GM18868 (cell line): ENCODE data around the gene ACOT13.
A peak's percentile ranks its signal among the peaks of the same experiment; 100 is the strongest.
"Not testable (repeated sequence)": the region's sequence is repeated elsewhere in the genome, so short reads cannot be mapped to it uniquely, and the experiment has no call there.

Source experiments
- ATAC-seq: cut with Tn5 transposase; IDR thresholded peaks from one replicate; pipeline ENCODE4 v1.9.1; 2021; ENCODE audit warnings: mild to moderate bottlenecking, moderate library complexity; ENCODE audit not compliant: unreplicated experiment

Gene ACOT13

GRCh38 chr6:24661759-24662158, 5.1 kb upstream of the ACOT13 start:
- not testable (repeated sequence) for ATAC-seq

- ATAC-seq: no peak
These were observed 4.6 kb upstream of the ACOT13 start for GRCh38 chr6:24662236-24662635.

- ATAC-seq: no peak
These were observed 3.7 kb upstream of the ACOT13 start for GRCh38 chr6:24663189-24663588.

GRCh38 chr6:24664046-24664987, 2.6 kb upstream of the ACOT13 start:
- ATAC-seq: no peak

- peak; percentile 43 for ATAC-seq
These were observed 708 bp upstream of the ACOT13 start for GRCh38 chr6:24666097-24666640.

GRCh38 chr6:24667378-24667803, 514 bp downstream of the ACOT13 start:
- peak; percentile 5 for ATAC-seq

GRCh38 chr6:24668066-24668996, 1.5 kb downstream of the ACOT13 start:
- not testable (repeated sequence) for ATAC-seq

- no peak for ATAC-seq
These were observed 2.1 kb downstream of the ACOT13 start for GRCh38 chr6:24668997-24669361.

GRCh38 chr6:24670492-24670891, 3.6 kb downstream of the ACOT13 start:
- not testable (repeated sequence) for ATAC-seq

- ATAC-seq: not testable (repeated sequence)
These were observed 4.2 kb downstream of the ACOT13 start for GRCh38 chr6:24671077-24671476.

- ATAC-seq: no peak
These were observed 5.8 kb downstream of the ACOT13 start for GRCh38 chr6:24672620-24673182.

GRCh38 chr6:24673625-24674024, 6.7 kb downstream of the ACOT13 start:
- ATAC-seq: no peak

- not testable (repeated sequence) for ATAC-seq
These were observed 12.0 kb downstream of the ACOT13 start for GRCh38 chr6:24678792-24679352.

- ATAC-seq: no peak
These were observed 13.7 kb downstream of the ACOT13 start for GRCh38 chr6:24680582-24680981.

- ATAC-seq: no peak
These were observed 16.7 kb downstream of the ACOT13 start for GRCh38 chr6:24683297-24684296.

GRCh38 chr6:24686408-24686807, 19.5 kb downstream of the ACOT13 start:
- ATAC-seq: no peak

GRCh38 chr6:24686946-24687345, 20.1 kb downstream of the ACOT13 start:
- no peak for ATAC-seq

GRCh38 chr6:24689964-24690363, 23.1 kb downstream of the ACOT13 start:
- ATAC-seq: no peak

GRCh38 chr6:24690593-24690992, 23.7 kb downstream of the ACOT13 start:
- no peak for ATAC-seq
